A673 (cell line): ENCODE results near the gene MLPH.

Source experiments
- CTCF ChIP-seq: fragments of 300-800, 200-600 bp; sonication (generic); conservative IDR thresholded peaks from 2 replicates; pipeline ENCODE4 v1.5.1; 2017; ENCODE audit warnings: low read depth, mild to moderate bottlenecking, antibody characterized with exemption, low read length, moderate library complexity, mixed read lengths
- EZH2 ChIP-seq: fragments of 200-600 bp; sonication (generic); IDR thresholded peaks from 2 replicates; pipeline ENCODE4 v1.6.1; 2017; ENCODE audit warnings: borderline replicate concordance, low read depth, mild to moderate bottlenecking, mixed read lengths, antibody characterized with exemption, low read length; ENCODE audit not compliant: poor library complexity, severe bottlenecking

- no peak for TF ChIP-seq CTCF
- TF ChIP-seq EZH2: no peak
Observed at GRCh38 chr2:237480556-237480955, 6.5 kb upstream of the MLPH start.
